SK-N-SH (cell line): Measurements from ENCODE around the gene HOXC4. TPM values are rescaled to one million over a fixed set of nuclear protein-coding genes. Genes with fewer than 3 reads are reported as not detected.

ENCODE experiments used
- CTCF ChIA-PET: fragments of 300-600, 350-600 bp; formaldehyde crosslinking; extraction: SDS; loops from one replicate; lab custom pipeline; 2021; lab: Yijun Ruan, JAX
- POLR2A ChIA-PET: fragments of 350-600 bp; sonication (Branson Sonifier 250); formaldehyde crosslinking; extraction: SDS; loops from one replicate; lab custom pipeline; 2020; ENCODE audit warnings: antibody characterized with exemption, inconsistent platforms; lab: Yijun Ruan, JAX
- DNase-seq: peaks from one replicate; pipeline ENCODE4 v3.0.0; 2012
- H2AFZ ChIP-seq: fragments of 200-600 bp; sonication (generic); 2 replicates; pipeline ENCODE4 v1.8.1; 2016; ENCODE audit warnings: antibody characterized with exemption, mild to moderate bottlenecking, low read depth
- H3F3A ChIP-seq: fragments of 200-600 bp; sonication (generic); replicated peaks from 2 replicates; pipeline ENCODE3; 2016; ENCODE audit warnings: antibody characterized with exemption, mild to moderate bottlenecking; ENCODE audit not compliant: insufficient read depth
- H3K27ac ChIP-seq, 2 experiments: fragments of 200-500 bp in 1 of 2; fragments of 200-600 bp in 1 of 2; sonication (Bioruptor generic) in 1 of 2; sonication (generic), shearing (Covaris generic) in 1 of 2; 2 replicates each; pipeline versions ENCODE4 v1.5.1 to v1.6.1; 2014 to 2016; ENCODE audit warnings: low read depth in 2 of 2, inconsistent platforms in 1 of 2, low read length in 1 of 2, mild to moderate bottlenecking in 1 of 2, mixed read lengths in 1 of 2
- H3K27me3 ChIP-seq: fragments of 200-600 bp; sonication (generic), shearing (Covaris generic); 2 replicates; pipeline ENCODE4 v1.6.1; 2016; ENCODE audit warnings: mixed run types; ENCODE audit not compliant: insufficient read depth
- H3K36me3 ChIP-seq, 2 experiments: fragments of 200-500 bp in 1 of 2; fragments of 200-600 bp in 1 of 2; sonication (Bioruptor generic) in 1 of 2; sonication (generic) in 1 of 2; replicated peaks in 1 of 2; 2 replicates each; pipeline versions ENCODE3 to v1.5.1; 2014 to 2016; ENCODE audit warnings: low read length in 1 of 2, mild to moderate bottlenecking in 1 of 2; ENCODE audit not compliant: insufficient read depth in 2 of 2, control insufficient read depth in 1 of 2
- H3K4me1 ChIP-seq, 2 experiments: fragments of 200-500 bp in 1 of 2; fragments of 200-600 bp in 1 of 2; sonication (Bioruptor generic) in 1 of 2; sonication (generic), shearing (Covaris generic) in 1 of 2; 2 replicates each; pipeline versions ENCODE4 v1.5.1 to v1.6.1; 2014 to 2016; ENCODE audit warnings: low read depth in 1 of 2, low read length in 1 of 2, mixed run types in 1 of 2; ENCODE audit not compliant: insufficient read depth in 2 of 2, control insufficient read depth in 1 of 2
- H3K4me2 ChIP-seq: fragments of 200-600 bp; sonication (generic), shearing (Covaris generic); 2 replicates; pipeline ENCODE4 v1.6.1; 2017; ENCODE audit warnings: mixed run types
- H3K4me3 ChIP-seq, 2 experiments: fragments of 200-500 bp in 1 of 2; fragments of 200-600 bp in 1 of 2; sonication (Bioruptor generic) in 1 of 2; sonication (generic), shearing (Covaris generic) in 1 of 2; 2 replicates each; pipeline versions ENCODE4 v1.5.1 to v1.8.1; 2014 to 2016; ENCODE audit warnings: low read depth in 2 of 2, inconsistent platforms in 1 of 2, low read length in 1 of 2, mild to moderate bottlenecking in 1 of 2, mixed read lengths in 1 of 2, moderate library complexity in 1 of 2
- H3K79me2 ChIP-seq: fragments of 200-600 bp; sonication (generic); 2 replicates; pipeline ENCODE4 v1.8.1; 2017; ENCODE audit warnings: mild to moderate bottlenecking; ENCODE audit not compliant: insufficient read depth
- H3K9ac ChIP-seq: fragments of 200-600 bp; sonication (generic); 2 replicates; pipeline ENCODE4 v1.6.1; 2017; ENCODE audit warnings: mixed run types
- H3K9me2 ChIP-seq: fragments of 200-600 bp; sonication (generic); 2 replicates; pipeline ENCODE4 v1.6.1; 2017; ENCODE audit warnings: mixed run types
- H3K9me3 ChIP-seq: fragments of 200-600 bp; sonication (generic); 2 replicates; pipeline ENCODE4 v1.6.1; 2017; ENCODE audit warnings: mixed run types, mild to moderate bottlenecking, moderate library complexity
- H4K20me1 ChIP-seq: fragments of 200-600 bp; sonication (generic); 2 replicates; pipeline ENCODE4 v1.6.1; 2017; ENCODE audit warnings: mild to moderate bottlenecking, mixed run types; ENCODE audit not compliant: insufficient read depth
- CHD2 ChIP-seq: fragments of 150-350 bp; IDR thresholded peaks from 2 replicates; pipeline ENCODE4 v1.6.1; 2018; ENCODE audit warnings: low read length; ENCODE audit not compliant: partially characterized antibody
- EP300 ChIP-seq, 2 experiments: IDR thresholded peaks; 2 replicates each; pipeline versions ENCODE4 v1.4.0 to v1.6.1; 2012; ENCODE audit warnings: borderline replicate concordance in 1 of 2, low read depth in 1 of 2, low read length in 1 of 2
- FOSL2 ChIP-seq: IDR thresholded peaks from 2 replicates; pipeline ENCODE4 v1.4.0; 2012; ENCODE audit warnings: low read depth, mild to moderate bottlenecking, moderate library complexity, borderline replicate concordance
- GABPA ChIP-seq: IDR thresholded peaks from 2 replicates; pipeline ENCODE4 v1.4.0; 2012; ENCODE audit warnings: low read depth, mild to moderate bottlenecking
- GATA2 ChIP-seq: sonication (generic); formaldehyde crosslinking; IDR thresholded peaks from 2 replicates; pipeline ENCODE4 v1.5.0; 2020; ENCODE audit warnings: mild to moderate bottlenecking, missing genetic modification reagents
- NRF1 ChIP-seq: IDR thresholded peaks from 2 replicates; pipeline ENCODE4 v1.6.1; 2012; ENCODE audit warnings: low read depth, mild to moderate bottlenecking, low read length
- POLR2AphosphoS5 ChIP-seq: IDR thresholded peaks from 2 replicates; pipeline ENCODE4 v1.6.1; 2012; ENCODE audit warnings: low read depth, low read length
- RAD21 ChIP-seq: IDR thresholded peaks from 2 replicates; pipeline ENCODE4 v1.6.1; 2012; ENCODE audit warnings: mild to moderate bottlenecking, low read length
- TAF1 ChIP-seq: IDR thresholded peaks from 2 replicates; pipeline ENCODE4 v1.6.1; 2012; ENCODE audit warnings: low read depth, mild to moderate bottlenecking, low read length, moderate library complexity, borderline replicate concordance
- TEAD4 ChIP-seq: IDR thresholded peaks from 2 replicates; pipeline ENCODE4 v1.4.0; 2012; ENCODE audit warnings: mild to moderate bottlenecking, borderline replicate concordance; ENCODE audit not compliant: insufficient read depth
- USF1 ChIP-seq: IDR thresholded peaks from 2 replicates; pipeline ENCODE4 v1.4.0; 2012; ENCODE audit warnings: low read depth, borderline replicate concordance
- USF2 ChIP-seq: fragments of 150-350 bp; IDR thresholded peaks from 2 replicates; pipeline ENCODE4 v1.6.1; 2017; ENCODE audit warnings: antibody characterized with exemption, low read length, low read depth, borderline replicate concordance
- WGBS: methylation state at CpG from one replicate; pipeline ENCODE4 v1.1.6; 2017; ENCODE audit warnings: low lambda C conversion rate; 5-methylcytosine and 5-hydroxymethylcytosine counted together
- polyA plus RNA-seq, 3 experiments: library from polyadenylated mRNA; depleted of rRNA; stranded (reverse); fragments of >200 nt; gene quantifications; 2 replicates each; pipeline ENCODE4 v1.2.3, GENCODE V29; 2012
- TF ChIP-seq, protein P1 (sequence below): IDR thresholded peaks from 2 replicates; pipeline ENCODE4 v1.4.0; 2012; ENCODE audit warnings: low read depth

The HOXC4 gene
- polyA plus RNA-seq, 1 of the 3 experiments (the other 2 are of a cell fraction): 3.7 TPM

DNA sequence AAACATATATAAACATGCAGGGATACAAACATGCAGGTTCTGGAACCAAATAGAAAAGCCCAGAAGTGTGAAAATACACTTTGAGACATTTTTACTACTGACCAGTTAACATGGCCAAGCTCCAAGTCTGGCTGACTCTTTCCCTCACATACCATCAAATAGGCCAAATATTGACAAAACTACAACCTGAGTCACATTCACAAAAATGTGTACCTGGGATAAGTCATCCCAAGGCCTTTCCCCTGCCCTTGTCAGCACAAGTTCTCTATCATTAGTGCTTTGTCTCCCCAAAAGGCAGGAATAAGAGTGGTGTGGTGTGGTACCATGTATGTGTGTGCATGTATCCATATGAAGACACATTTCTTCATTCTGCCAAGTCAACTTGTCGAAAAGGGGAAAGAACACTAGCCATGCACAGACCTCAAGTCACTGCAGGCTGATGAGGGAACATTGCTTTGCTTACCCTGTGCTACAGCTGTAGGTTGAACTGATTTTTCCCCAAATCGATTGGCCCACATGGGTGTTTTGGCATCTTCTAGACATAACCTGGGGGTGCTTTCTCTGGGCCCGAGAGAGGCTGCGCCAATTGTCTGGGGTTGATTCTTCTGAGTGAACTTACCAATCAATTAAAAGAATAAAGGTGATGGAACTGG, 14.9 kb downstream of the HOXC4 start:
- CTCF ChIA-PET: no interaction called here
- H3K27me3 ChIP-seq: no peaks in the 10 kb centered on the region
- TF ChIP-seq FOSL2 (0 out of 2 replicates have a peak, but pooled peaks have one; percentile 3), TAF1 (no peak)
- no peak overlapping the region for H3K27ac ChIP-seq
- WGBS: 90% methylated on average over 4 of the region's 4 CpGs
- no peaks in the 10 kb centered on the region for H3K9me3 ChIP-seq
- no peaks in the 10 kb centered on the region for H3K9me2 ChIP-seq
- no peaks in the 10 kb centered on the region for H4K20me1 ChIP-seq
- H3F3A ChIP-seq: peaks cover 4% of the 10 kb centered on the region
- no peak overlapping the region for H3K9ac ChIP-seq
- no peaks in the 10 kb centered on the region for H3K36me3 ChIP-seq
- no peak overlapping the region for H3K4me3 ChIP-seq
- H3K79me2 ChIP-seq: no peaks in the 10 kb centered on the region
- peaks cover 8 to 12% of the 10 kb centered on the region in 2 experiments; a peak in 3 of 4 replicates for H3K4me1 ChIP-seq
- no peak for DNase-seq
- POLR2A ChIA-PET: interaction anchor here (0.7 kb wide), 1 partner anchor 9 kb away, joined by 3 read pairs; no protein-coding TSS in a partner anchor
- H3K4me2 ChIP-seq: no peak overlapping the region
- no peak overlapping the region for H2AFZ ChIP-seq

GRCh38 chr12:54071942-54072341, 18.3 kb downstream of the HOXC4 start:
- peak overlapping the region in 1 of 2 experiments; percentile 75; a peak in 2 of 4 replicates for H3K27ac ChIP-seq
- no peaks in the 10 kb centered on the region for H3K9me3 ChIP-seq
- ChIA-PET POLR2A (no interaction called here), CTCF (interaction anchor here (0.7 to 1.9 kb wide), 4 partner anchors 39 to 129 kb away, joined by 3 to 4 read pairs (median 4); partner anchors contain the start of gene HOXC5)
- no peak for TF ChIP-seq GABPA
- no peak for TF ChIP-seq RAD21
- TF ChIP-seq USF1: no peak
- no peak for TF ChIP-seq EP300 (IDR thresholded peaks at IDR 0.05; ENCODE audit: borderline replicate concordance in 1 of 2, low read depth in 1 of 2, low read length in 1 of 2)
- TF ChIP-seq NRF1: no peak
- no peak for TF ChIP-seq CHD2
- TF ChIP-seq, protein P1, sequence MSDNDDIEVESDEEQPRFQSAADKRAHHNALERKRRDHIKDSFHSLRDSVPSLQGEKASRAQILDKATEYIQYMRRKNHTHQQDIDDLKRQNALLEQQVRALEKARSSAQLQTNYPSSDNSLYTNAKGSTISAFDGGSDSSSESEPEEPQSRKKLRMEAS: no peak
- no peak for TF ChIP-seq GATA2
- H3K4me2 ChIP-seq: no peak overlapping the region
- DNase-seq: peak; percentile 68
- no peaks in the 10 kb centered on the region for H3K27me3 ChIP-seq
- H4K20me1 ChIP-seq: no peaks in the 10 kb centered on the region
- H3F3A ChIP-seq: no peaks in the 10 kb centered on the region
- no peak overlapping the region for H3K9ac ChIP-seq
- H3K36me3 ChIP-seq: no peaks in the 10 kb centered on the region
- H3K4me3 ChIP-seq: no peak overlapping the region
- WGBS: 50% methylated on average over 1 of the region's 1 CpG
- H3K9me2 ChIP-seq: no peaks in the 10 kb centered on the region
- H3K4me1 ChIP-seq: peaks cover 8 to 12% of the 10 kb centered on the region in 2 experiments; a peak in 3 of 4 replicates
- H3K79me2 ChIP-seq: no peaks in the 10 kb centered on the region
- no peak overlapping the region for H2AFZ ChIP-seq

GRCh38 chr12:54074308-54074707, 20.7 kb downstream of the HOXC4 start:
- Histone ChIP-seq H3K27ac (no peak overlapping the region), H3K4me2 (no peak overlapping the region), H4K20me1 (no peaks in the 10 kb centered on the region), H3K9me2 (no peaks in the 10 kb centered on the region), H3K36me3 (no peaks in the 10 kb centered on the region), H3K4me1 (peaks cover 8 to 12% of the 10 kb centered on the region in 2 experiments; a peak in 3 of 4 replicates), H3F3A (no peaks in the 10 kb centered on the region), H3K27me3 (no peaks in the 10 kb centered on the region), H3K9ac (no peak overlapping the region)
- WGBS: 78% methylated on average over 6 of the region's 6 CpGs
- CTCF ChIA-PET: no interaction called here
- no peak for DNase-seq
- TF ChIP-seq FOSL2 (no peak), TEAD4 (no peak), USF2 (no peak), NRF1 (no peak), POLR2AphosphoS5 (no peak), TAF1 (no peak)
- TF ChIP-seq, all 33 proteins: peak for 0
- Histone ChIP-seq H2AFZ (no peak overlapping the region), H3K9me3 (no peaks in the 10 kb centered on the region), H3K4me3 (no peak overlapping the region), H3K79me2 (no peaks in the 10 kb centered on the region)
- POLR2A ChIA-PET: no interaction called here
